HG03039 (cell line): Measurements from ENCODE around the gene SCTR.

ENCODE experiments used
- ATAC-seq: cut with Tn5 transposase; IDR thresholded peaks from one replicate; pipeline ENCODE4 v1.9.1; 2021; ENCODE audit warnings: mild to moderate bottlenecking, moderate library complexity; ENCODE audit not compliant: unreplicated experiment

The SCTR gene

DNA sequence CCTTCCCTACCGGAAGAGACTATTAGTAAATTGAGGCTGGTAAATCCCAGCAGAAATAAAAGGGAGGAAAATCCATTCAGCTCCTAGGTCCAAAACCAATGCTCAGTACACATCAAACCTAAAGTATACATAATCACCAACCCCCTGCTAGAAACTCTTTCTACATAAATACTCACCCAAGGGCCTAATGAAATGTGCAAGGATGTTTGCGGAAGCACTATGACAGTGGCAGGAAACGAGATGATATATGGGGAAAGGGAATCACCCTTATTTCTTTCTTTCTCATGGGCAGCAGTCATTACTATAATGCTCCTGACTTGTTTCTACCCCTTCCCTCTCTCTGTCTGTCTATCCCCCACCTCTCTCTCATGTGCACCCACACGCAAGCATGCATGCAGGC, 1.3 kb upstream of the SCTR start:
- no peak for ATAC-seq

DNA sequence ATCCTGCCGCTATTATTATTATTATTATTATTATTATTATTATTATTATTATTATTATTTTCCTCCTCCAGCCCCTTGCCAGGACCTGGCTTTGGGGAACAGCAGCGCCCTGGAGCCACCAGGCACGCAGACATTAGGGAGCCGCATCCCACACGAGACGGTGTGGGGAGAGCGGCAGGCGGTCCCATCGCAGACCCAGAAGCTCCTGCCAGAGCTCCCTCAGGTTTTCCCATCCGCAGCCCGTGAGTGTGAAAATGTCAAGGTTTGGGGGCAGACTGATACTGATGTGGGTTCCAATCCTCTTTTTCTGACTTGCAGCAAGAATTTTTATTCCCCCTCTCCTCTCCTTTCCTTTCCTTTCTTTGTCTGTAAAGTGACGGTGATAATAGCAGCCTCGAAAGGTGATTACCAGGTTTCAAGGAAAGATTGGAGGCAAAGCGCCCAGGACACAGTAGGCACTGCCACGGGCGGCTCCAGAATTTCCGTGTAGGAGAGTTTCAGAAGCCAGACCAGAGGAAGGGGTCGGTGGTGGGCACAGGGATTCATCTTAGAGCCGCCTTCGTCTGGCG, 816 bp downstream of the SCTR start:
- no peak for ATAC-seq

DNA sequence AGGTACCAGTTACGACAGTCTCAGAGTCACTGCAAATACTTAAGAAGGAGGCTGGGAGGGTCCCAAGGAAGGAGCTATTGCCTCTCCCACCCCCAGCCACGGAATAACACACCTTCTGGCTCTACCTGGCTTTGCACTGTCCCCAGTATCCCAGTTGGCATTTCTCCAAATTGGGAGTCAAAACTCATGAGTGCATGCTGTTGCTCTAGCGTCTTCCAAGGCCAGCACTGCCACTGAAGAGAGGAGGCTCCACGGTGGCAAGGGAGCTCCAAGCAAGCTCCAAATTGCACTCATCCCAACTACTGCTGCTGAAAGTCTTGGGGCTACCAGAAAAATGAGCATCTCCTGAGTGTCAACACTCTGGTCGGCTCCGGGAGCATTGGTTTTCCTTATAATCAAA, 1.6 kb downstream of the SCTR start:
- ATAC-seq, result no peak

DNA sequence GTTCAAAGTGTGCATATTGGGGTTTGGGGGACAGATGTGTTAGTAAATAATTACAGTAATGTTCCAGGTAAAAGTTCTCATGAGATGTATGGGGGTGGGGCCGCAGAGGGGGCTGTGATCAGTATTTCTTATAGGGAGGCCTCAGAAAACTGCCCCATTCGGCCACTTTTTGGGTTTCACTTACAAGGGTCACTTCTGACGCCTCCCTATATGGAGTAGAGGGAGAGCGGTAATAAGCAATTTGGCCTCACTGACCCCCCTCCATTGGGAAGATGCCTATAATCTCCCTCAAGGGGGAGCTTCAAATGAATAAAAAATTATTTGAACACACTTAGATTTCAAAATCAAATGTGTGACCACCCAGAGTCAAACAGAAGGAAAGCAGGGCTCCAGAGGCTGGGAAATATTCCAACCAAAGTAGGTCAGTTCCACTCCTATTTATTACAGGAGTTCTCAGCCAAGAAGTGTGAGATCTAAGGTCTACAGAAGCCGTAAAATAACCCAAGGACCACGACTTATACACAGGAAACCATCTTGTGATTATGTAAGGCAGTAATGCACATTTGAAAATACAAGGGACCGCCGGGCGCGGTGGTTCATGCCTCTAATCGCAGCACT, 2.7 kb downstream of the SCTR start:
- no peak for ATAC-seq

DNA sequence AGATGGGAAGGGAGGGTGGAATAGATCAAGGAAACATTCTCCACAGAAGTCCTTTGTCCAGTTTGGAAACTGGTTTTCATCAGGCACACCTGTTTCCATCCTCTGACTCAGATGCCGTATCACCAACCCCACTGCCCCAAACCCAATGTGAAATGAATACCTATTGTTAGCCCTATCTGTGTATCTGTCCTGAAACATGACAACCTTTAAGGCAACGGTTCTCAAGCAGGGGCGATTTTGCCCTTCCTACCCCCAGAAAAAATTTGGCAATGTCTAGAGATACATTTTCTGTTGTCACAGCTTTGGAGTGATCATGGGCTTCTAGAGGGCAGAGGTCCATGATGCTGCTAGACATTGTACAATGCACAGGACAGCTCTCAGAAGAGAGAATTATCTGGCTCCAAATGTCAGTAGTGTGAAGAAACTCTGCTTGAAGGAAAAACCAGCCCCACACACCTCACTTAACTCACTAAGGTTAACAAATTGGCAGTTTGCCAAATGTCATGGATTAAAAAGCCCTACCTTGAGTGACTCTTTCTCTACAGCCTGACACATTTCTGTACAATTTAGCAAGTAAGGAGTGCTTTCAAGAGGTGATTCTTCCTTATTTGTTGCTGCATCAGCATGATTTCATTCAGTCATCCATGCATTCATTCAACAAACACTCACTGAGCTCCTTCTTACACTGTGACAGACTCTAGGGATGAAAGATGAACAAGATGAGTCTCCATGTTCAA, 3.4 kb downstream of the SCTR start:
- ATAC-seq, result no peak

DNA sequence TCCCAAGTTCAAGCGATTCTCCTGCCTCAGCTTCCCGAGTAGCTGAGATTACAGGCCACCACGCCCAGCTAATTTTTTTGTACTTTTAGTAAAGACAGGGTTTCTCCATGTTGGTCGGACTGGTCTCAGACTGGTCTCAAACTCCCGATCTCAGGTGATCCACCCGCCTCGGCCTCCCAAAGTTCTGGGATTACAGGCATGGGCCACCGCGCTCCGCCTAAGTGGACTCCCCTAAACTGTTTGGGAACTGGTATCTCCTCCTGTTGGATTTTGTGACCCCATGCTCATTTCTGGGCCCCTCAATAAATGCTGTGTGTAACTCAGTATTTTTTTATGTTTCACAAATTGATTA, 5.2 kb downstream of the SCTR start:
- no peak for ATAC-seq

DNA sequence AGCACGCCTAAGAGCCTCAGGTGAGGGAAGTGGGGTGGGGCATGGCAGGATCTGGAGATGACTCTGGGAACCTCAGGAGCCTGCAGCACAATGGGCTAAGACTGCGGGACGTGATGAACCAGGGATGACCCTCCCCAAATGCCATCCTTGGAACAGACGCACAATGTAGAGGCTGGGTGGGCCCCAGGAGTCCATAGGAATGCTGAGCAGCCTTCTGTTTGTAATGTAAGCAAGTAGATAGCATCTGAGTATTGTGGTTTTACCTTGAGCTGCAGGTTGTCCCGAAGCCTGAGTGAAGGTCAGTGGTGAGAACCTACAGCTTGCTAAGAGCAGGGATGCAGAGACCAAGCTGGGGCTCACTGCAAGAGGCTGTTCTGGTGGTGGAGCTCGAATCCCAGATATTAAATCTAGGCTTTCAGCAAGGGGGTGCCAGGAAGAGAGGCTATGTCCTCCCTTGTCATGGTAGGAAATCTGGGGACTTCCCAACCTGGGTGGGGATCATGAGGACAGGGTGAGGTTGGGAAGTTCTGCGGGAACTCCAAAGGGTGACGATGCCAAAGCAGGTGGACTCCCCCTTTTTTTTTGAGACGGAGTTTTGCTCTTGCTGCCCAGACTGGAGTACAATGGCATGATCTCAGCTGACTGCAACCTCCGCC, 5.8 kb downstream of the SCTR start:
- ATAC-seq, result no peak

DNA sequence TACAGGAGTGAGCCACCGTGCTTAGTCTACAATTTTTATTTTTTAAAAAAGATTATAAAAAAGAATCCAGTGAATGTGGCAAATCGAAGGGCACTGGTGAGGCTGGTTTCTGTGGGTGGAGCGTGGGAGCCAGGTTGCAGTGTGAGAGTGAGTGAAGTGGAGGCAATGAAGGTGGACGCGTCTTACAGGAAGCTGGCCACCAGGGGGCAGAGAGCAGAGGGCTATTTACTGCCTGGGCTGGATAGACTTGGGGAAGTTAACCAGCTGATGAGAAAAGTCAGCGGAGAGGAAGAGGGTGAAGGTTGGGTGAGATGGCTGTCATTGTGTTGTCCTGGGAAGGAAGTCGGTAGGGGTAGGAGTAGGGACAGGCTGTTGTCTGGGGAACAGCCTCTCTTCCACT, 6.8 kb downstream of the SCTR start:
- ATAC-seq, result peak; percentile 83

DNA sequence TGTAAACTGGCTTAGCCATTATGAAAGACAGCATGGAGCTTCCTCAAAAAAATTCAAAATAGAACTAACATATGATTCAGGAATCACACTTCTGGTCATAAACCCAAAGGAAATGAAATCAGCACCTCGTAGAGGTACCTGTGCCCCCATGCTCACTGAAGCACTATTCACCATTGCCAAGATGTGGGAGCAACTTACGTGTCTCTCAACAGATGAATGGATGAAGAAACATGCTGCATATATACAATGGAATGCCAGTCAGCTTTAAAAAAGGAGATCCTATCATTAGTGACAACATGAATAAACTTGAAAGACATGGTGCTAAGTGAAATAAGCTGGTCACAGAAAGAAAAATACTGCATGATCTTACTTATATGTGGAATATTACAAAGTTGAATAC, 8.2 kb downstream of the SCTR start:
- ATAC-seq, result no peak

DNA sequence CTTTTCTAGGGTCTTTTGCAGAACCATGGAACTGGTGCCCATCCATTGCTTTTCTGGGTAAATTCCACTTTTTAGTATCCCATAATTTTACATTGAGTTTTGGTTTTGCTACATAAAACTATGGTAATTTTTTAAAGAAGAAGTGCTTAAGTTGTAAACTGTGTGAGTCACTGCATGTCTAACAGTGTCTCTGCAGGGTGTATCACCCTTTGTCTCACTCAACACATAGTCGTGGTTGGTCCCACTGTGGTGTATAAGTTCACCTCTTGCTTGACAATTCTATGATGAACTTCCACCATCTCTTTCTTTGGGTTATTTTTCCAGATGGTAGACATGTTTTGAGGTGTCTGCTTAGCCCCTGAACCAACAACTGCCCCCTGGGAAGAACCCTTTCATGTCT, 10.5 kb downstream of the SCTR start:
- ATAC-seq, result no peak

DNA sequence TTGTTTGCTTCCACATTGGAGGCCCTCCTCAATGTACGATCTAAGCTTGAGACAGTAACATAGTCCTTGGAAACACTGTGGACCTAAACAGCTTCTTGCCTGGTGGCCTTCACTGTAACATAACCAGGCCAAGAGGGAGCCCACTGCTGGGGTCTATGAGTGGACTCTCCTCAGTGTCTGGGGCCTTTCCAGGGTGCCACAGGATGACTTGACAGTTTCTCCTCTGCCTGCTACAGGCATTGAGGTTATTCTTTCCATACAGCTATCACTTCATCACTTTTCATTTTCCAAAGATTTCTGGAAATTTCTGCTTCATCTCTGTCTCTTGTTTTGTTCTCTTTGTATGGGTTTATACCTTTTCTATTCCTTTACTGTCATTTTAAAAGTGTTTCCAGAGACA, 11.3 kb downstream of the SCTR start:
- no peak for ATAC-seq

DNA sequence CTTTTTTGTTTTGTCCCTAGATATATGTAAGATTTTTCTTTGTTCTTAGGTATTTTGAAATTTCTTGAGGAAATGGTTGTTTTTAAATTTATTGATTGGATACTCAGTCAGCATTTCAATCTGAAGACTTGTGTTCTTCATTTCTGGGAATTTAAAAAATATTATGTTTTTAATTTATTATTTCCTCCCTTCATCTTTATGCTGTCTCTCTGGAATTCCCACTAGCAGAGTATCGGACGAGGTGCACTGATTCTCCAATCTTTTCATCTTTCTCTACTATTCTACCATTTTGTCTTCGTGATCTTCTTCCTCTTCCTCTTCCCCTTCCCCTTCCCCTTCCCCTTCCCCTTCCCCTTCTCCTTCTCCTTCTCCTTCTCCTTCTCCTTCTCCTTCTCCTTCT, 12.3 kb downstream of the SCTR start:
- no peak for ATAC-seq

DNA sequence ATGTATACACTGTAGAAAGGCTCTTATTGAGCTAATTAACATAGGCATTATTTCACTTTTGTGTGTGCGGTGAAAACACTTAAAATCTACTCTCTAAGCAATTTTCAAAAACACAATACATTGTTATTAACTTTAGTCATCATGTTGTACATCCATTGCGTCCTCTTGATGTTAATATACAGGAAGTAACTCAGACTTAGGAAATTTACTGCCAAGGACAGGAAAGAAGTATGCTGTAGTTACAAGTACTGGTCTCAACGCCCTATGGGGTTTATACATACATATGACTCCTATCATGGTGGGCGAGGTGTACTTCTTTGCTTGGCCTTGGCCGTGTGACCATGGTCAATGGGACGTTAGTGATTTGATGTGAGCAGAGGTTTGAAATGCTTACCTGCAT, 15.5 kb downstream of the SCTR start:
- no peak for ATAC-seq

DNA sequence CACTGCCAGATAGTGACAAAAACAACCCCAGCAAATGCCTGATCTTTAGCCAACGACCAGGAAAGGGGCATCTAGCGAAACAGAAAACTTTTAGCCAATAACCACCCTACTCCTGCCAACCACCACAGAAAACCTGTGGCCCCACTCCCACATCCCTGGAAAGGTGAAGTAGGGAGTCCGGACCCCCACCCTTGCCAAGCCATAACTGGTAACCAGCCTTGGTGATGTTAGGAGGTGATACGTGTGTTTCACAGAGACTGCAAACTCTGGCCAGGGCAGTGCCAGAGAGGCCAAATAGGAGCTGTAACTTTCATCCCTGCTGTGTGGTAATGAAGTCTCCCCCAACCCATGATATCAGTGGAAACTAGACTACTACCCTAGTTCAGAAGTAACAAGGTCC, 27.6 kb downstream of the SCTR start:
- ATAC-seq, result no peak

DNA sequence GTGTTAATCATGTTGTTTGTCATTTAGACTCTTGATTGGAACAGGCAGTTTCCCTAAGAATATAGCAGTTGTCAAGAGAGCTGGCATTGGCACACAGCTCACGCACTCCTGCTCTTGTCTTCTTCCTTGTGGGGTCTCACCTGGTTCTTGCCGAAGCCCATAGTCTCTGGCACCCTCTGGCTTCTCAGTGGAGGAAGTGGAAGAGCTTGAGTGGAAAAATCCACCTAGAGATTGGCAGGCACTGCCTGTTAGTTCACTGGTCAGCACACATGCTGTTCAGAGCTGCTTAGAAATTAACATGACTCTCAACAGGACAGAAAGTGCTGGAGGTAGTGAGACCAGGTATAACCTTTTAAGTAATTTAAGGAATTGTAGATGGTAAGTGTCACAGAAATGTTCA, 28.3 kb downstream of the SCTR start:
- no peak for ATAC-seq

DNA sequence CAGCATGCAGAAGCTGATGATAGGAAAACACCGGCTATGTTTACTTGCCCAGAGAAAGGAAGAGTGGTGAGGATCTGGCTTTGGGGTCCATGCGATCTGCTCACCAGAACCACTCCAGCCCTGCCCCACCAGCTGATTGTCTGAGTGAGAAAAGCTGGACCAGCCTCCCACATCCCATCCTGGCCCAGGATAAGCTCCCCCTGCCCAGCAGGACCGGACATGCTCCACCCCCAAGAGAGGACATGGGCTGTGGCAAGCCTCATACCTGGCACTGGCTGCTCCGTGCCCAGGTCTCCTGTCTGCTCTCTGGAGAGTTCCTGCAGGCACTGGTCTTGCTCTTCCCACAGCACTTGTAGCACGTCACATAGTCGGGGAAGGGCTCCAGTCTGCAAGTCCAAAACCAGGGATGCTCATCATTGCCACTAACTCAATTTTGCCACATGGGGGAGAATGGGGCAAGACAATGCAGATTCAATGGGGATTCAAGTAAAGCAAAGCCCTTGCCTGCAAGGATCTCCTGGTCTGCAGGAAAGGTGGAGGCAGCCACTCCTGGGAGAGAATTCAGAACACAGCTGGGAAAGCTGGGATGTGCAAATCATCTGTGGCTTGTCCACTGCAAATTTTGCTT, 30.0 kb downstream of the SCTR start:
- ATAC-seq, result no peak

DNA sequence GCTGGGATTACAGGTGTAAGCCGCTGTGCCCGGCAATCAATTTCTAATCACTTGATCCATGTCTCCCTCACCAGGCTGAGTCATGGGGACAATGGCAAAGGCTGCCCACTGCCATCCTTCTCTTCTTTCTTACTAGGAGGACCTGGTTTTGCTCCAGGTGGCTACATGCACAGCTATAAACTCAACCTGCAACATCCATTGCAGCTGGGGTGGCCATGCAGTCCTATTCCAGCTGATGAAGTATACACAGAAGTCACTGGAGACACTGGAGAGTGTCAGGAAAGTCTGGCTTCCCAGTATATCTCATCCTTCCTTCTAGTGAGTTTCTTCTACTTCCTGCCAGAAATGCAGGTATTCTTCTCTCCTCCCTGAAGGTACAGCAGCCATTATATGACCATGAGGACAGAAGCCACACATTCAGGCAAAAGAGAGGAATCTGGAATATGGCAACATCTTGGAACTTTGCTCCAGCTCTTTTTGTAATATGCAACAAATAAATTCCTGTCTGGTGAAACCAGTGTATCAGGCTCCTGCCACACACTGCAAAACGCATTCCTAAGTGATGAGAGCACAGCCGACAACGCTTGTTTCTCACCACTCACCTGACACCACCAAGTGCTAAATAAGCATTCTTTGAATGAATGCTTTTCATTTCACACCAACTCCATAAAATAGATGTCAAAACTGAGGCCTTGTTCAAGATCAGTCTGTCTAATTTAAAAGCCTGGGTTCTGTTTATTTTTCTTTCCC, 32.3 kb downstream of the SCTR start:
- no peak for ATAC-seq

DNA sequence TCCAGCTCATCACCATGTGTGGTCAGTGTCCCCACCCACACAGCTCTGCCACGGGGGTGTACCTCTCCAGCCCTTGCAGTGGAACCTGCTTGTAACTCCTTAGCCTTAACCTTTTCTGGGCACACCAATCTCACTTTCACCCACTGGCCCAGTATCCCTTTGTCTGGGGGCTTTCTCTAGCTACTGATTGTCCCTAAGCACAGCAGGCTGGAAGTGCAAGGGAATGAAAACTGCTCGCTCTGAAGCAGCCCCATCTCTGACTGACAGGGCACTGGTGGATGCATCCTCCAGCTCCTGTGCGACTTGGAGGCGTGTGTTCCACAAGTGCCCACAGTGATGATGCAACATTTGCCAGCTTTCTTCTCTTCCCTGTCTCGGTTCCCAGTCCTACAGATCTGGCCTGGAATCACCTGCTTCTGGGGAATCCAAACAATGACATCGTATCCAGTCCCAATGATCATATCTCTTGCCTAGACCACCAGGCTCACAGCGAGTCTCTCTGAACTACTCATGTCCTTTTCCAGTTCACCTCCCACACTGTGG, 33.6 kb downstream of the SCTR start:
- ATAC-seq, result no peak

DNA sequence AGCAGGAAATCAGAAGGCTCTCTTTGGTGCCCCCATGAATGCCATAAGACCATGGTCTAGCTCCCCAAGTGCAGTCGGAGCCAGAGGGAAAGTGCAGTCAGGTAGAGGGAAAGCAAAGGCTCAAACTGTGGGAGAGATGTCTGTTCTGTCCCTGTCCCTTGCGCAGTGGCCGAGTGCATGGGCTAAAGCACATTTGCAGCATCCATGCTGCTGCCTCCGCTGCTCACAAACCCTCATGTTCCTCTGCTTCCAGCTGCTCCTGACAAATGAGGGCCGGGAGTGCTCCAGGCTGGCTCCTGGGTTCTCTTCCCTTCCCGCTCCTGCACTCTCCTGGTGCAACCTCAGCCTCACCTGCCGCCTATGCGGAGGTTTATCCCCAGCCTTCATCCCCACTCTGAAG, 34.2 kb downstream of the SCTR start:
- ATAC-seq, result no peak

DNA sequence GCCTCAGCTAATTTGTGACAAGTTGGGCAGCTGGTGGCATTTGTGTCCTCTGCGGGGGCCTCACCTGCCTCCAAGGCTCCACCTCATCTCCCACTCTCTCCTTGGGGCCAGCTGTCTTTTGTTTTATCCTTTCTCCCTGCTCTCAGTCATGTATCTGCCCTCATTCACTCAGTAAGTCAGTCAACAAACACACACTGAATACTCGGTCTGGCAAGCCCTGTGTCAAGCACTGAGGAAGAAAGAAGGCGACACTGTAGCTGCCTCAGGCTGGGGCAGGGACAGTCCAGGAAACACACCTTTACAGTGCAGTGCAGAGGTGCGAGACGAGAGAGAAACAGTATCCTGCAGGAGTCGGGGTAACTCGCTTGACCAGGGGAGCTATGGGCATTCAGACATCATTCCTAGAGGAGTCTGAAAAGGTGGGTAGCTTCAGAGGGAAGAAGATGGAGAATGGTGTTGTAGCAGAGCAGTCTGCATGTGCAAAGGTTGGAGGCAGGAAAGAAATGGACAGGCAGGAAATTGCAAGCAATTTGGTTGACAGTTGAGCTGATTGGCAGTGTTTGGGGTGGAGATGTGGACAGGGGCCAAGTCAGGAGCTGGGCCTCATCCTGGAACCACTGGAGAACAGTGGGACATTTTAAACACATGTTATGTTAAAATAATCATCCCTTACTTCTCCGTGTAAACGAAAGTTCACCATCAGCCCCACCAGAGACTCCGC, 34.9 kb downstream of the SCTR start:
- no peak for ATAC-seq
